Liver (tissue), 9 donors: ENCODE measurements around the gene FAM83G. TPM values are rescaled to one million over a fixed set of nuclear protein-coding genes. Genes with fewer than 3 reads are reported as not detected.
"Not testable (repeated sequence)": the region's sequence is repeated elsewhere in the genome, so short reads cannot be mapped to it uniquely, and the experiment has no call there.

Experiments
- DNase-seq: peaks from one replicate; pipeline ENCODE4 v3.0.0-alpha.2; 2017; ENCODE audit warnings: low spot score
- H3K27ac ChIP-seq, 2 donors: one replicate each; pipeline ENCODE4 v1.7.0; 2013; ENCODE audit warnings: inconsistent platforms in 2 of 2, low read length in 2 of 2, control low read depth in 1 of 2, low read depth in 1 of 2, mild to moderate bottlenecking in 1 of 2
- H3K27me3 ChIP-seq, 4 donors: one replicate each; pipeline versions ENCODE4 v1.6.1 to v1.7.0; 2013; ENCODE audit warnings: low read length in 3 of 4, inconsistent platforms in 1 of 4, mild to moderate bottlenecking in 1 of 4, moderate library complexity in 1 of 4; ENCODE audit not compliant: control insufficient read depth in 4 of 4, insufficient read depth in 4 of 4
- H3K36me3 ChIP-seq, 4 donors: one replicate each; pipeline versions ENCODE4 v1.6.1 to v1.7.0; 2013; ENCODE audit warnings: low read length in 3 of 4, mild to moderate bottlenecking in 3 of 4, low read depth in 1 of 4, moderate library complexity in 1 of 4; ENCODE audit not compliant: control insufficient read depth in 4 of 4, insufficient read depth in 3 of 4
- H3K4me1 ChIP-seq, 4 donors: one replicate each; pipeline versions ENCODE4 v1.6.1 to v1.7.0; 2013; ENCODE audit warnings: low read length in 3 of 4, mild to moderate bottlenecking in 3 of 4, moderate library complexity in 1 of 4; ENCODE audit not compliant: control insufficient read depth in 4 of 4, insufficient read depth in 4 of 4
- H3K4me3 ChIP-seq, 3 donors: one replicate each; pipeline versions ENCODE4 v1.6.1 to v1.7.0; 2013; ENCODE audit warnings: low read length in 3 of 3, control low read depth in 1 of 3, low read depth in 1 of 3, mild to moderate bottlenecking in 1 of 3
- H3K9ac ChIP-seq, 2 donors: one replicate each; pipeline ENCODE4 v1.7.0; 2013; ENCODE audit warnings: low read length in 2 of 2, mild to moderate bottlenecking in 2 of 2, moderate library complexity in 2 of 2, control low read depth in 1 of 2, low read depth in 1 of 2
- H3K9me3 ChIP-seq, 4 donors: one replicate each; pipeline versions ENCODE4 v1.6.1 to v1.7.0; 2013; ENCODE audit warnings: low read length in 3 of 4; ENCODE audit not compliant: control insufficient read depth in 4 of 4
- ATF3 ChIP-seq: IDR thresholded peaks from 2 replicates; pipeline ENCODE4 v1.6.1; 2016; ENCODE audit warnings: antibody characterized with exemption
- FOXA2 ChIP-seq: IDR thresholded peaks from 2 replicates; pipeline ENCODE4 v1.6.1; 2016; ENCODE audit warnings: antibody characterized with exemption
- GABPA ChIP-seq, 2 donors: IDR thresholded peaks in 1 of 2; conservative IDR thresholded peaks in 1 of 2; 2 replicates each; pipeline ENCODE4 v1.6.1; 2016; ENCODE audit warnings: antibody characterized with exemption in 2 of 2, mild to moderate bottlenecking in 1 of 2, moderate library complexity in 1 of 2
- HNF4A ChIP-seq, 2 donors: conservative IDR thresholded peaks; 2 replicates each; pipeline ENCODE4 v1.6.1; 2016; ENCODE audit warnings: antibody characterized with exemption in 2 of 2, mild to moderate bottlenecking in 2 of 2
- HNF4G ChIP-seq: IDR thresholded peaks from 2 replicates; pipeline ENCODE4 v1.6.1; 2016; ENCODE audit warnings: antibody characterized with exemption
- JUND ChIP-seq, 2 donors: IDR thresholded peaks; 2 replicates each; pipeline ENCODE4 v1.6.1; 2016; ENCODE audit warnings: antibody characterized with exemption in 2 of 2
- NR2F2 ChIP-seq: IDR thresholded peaks from 2 replicates; pipeline ENCODE4 v1.6.1; 2016; ENCODE audit warnings: antibody characterized with exemption
- RAD21 ChIP-seq, 2 donors: IDR thresholded peaks; 2 replicates each; pipeline ENCODE4 v1.6.1; 2016; ENCODE audit warnings: antibody characterized with exemption in 2 of 2, mild to moderate bottlenecking in 2 of 2
- RXRA ChIP-seq, 2 donors: IDR thresholded peaks; 2 replicates each; pipeline ENCODE4 v1.6.1; 2017 to 2018; ENCODE audit warnings: antibody characterized with exemption in 2 of 2, mild to moderate bottlenecking in 1 of 2
- SP1 ChIP-seq: IDR thresholded peaks from 2 replicates; pipeline ENCODE4 v1.6.1; 2018; ENCODE audit warnings: antibody characterized with exemption, mild to moderate bottlenecking
- TAF1 ChIP-seq: conservative IDR thresholded peaks from 2 replicates; pipeline ENCODE4 v1.6.1; 2016; ENCODE audit warnings: antibody characterized with exemption, mild to moderate bottlenecking
- YY1 ChIP-seq: IDR thresholded peaks from 2 replicates; pipeline ENCODE4 v1.6.1; 2016; ENCODE audit warnings: antibody characterized with exemption, mild to moderate bottlenecking
- ZBTB33 ChIP-seq: IDR thresholded peaks from 2 replicates; pipeline ENCODE4 v1.6.1; 2016; ENCODE audit warnings: antibody characterized with exemption
- WGBS: extraction: QIAGEN DNeasy Blood & Tissue Kit; methylation state at CpG from one replicate; pipeline ENCODE4 v1.1.7; 2013; 5-methylcytosine and 5-hydroxymethylcytosine counted together
- polyA plus RNA-seq, 2 donors: library from polyadenylated mRNA; stranded (reverse) in 1 of 2; unstranded in 1 of 2; fragments of 200-250 nt in 1 of 2; fragments of >200 nt in 1 of 2; fragmentation: Nextera tagmentation in 1 of 2; extraction: Ambion mirVana in 1 of 2; gene quantifications; one replicate each; pipeline versions ENCODE4 v1.2.1 to v1.2.3, GENCODE V29; 2013 to 2015
- total RNA-seq, 2 donors: library from RNA; depleted of rRNA; stranded (reverse); fragments of >200 nt; gene quantifications; one replicate each; pipeline ENCODE4 v1.2.3, GENCODE V29; 2014
- TF ChIP-seq, protein P1 (sequence below): IDR thresholded peaks from 2 replicates; pipeline ENCODE4 v1.6.1; 2016; ENCODE audit warnings: antibody characterized with exemption, mild to moderate bottlenecking
- TF ChIP-seq, protein P2 (sequence below): fragments of 150-350 bp; IDR thresholded peaks from 2 replicates; pipeline ENCODE4 v1.5.1; 2017; ENCODE audit warnings: improper control_type of control experiment, low read depth, low read length; ENCODE audit not compliant: missing input control
- TF ChIP-seq, protein P3 (sequence below): IDR thresholded peaks from 2 replicates; pipeline ENCODE4 v1.6.1; 2016; ENCODE audit warnings: antibody characterized with exemption
- donor health status: healthy.
- donor health status: healthy.
- donor health status: healthy.
- donor health status: healthy.
- donor health status: healthy.

Gene FAM83G
- total RNA-seq (10 to 100 TPM in 1 of 2 donors, 1 to 10 TPM in 1; 5.2 to 25.0 TPM), polyA plus RNA-seq (10 to 100 TPM in 1 of 2 donors, 1 to 10 TPM in 1; 5.3 to 17.6 TPM)

GRCh38 chr17:19004421-19005136, at the start of gene FAM83G:
FAM83G (minus strand) TSS chr17:19004764; CDS start chr17:19004041, 723 bp downstream.
- Histone ChIP-seq H3K36me3 (peaks cover 0 to under 1% (median 0%) of the 10 kb centered on the region in 4 donors), H3K4me1 (peaks cover 7 to 60% (median 46%) of the 10 kb centered on the region in 4 donors), H3K9ac (peak within 1 kb of the TSS; percentile 34 to 63), H3K9me3 (no peaks in the 10 kb centered on the region), H3K27ac (peak within 1 kb of the TSS; percentile 90 to 93), H3K27me3 (no peaks in the 10 kb centered on the region), H3K4me3 (peak within 1 kb of the TSS; percentile 71 to 86 (median 78))
- DNase-seq: peak; percentile 56
- WGBS: 3% methylated on average over 67 of the region's 67 CpGs
- TF ChIP-seq RXRA (IDR thresholded peaks at IDR 0.05) (peak in 1 of 2 donors; percentile 25), ATF3 (no peak), YY1 (no peak), NR2F2 (no peak), GABPA (IDR thresholded peaks at IDR 0.05 in 1 of 2, conservative IDR thresholded peaks at IDR 0.05 in 1 of 2) (peak in 1 of 2 donors; percentile 47), TAF1 (no peak), RAD21 (IDR thresholded peaks at IDR 0.05) (no peak), JUND (IDR thresholded peaks at IDR 0.05) (peak in 1 of 2 donors; percentile 47), SP1 (peak; percentile 15), HNF4A (conservative IDR thresholded peaks at IDR 0.05) (no peak), HNF4G (no peak), ZBTB33 (no peak), FOXA2 (no peak)
- TF ChIP-seq, protein P1, sequence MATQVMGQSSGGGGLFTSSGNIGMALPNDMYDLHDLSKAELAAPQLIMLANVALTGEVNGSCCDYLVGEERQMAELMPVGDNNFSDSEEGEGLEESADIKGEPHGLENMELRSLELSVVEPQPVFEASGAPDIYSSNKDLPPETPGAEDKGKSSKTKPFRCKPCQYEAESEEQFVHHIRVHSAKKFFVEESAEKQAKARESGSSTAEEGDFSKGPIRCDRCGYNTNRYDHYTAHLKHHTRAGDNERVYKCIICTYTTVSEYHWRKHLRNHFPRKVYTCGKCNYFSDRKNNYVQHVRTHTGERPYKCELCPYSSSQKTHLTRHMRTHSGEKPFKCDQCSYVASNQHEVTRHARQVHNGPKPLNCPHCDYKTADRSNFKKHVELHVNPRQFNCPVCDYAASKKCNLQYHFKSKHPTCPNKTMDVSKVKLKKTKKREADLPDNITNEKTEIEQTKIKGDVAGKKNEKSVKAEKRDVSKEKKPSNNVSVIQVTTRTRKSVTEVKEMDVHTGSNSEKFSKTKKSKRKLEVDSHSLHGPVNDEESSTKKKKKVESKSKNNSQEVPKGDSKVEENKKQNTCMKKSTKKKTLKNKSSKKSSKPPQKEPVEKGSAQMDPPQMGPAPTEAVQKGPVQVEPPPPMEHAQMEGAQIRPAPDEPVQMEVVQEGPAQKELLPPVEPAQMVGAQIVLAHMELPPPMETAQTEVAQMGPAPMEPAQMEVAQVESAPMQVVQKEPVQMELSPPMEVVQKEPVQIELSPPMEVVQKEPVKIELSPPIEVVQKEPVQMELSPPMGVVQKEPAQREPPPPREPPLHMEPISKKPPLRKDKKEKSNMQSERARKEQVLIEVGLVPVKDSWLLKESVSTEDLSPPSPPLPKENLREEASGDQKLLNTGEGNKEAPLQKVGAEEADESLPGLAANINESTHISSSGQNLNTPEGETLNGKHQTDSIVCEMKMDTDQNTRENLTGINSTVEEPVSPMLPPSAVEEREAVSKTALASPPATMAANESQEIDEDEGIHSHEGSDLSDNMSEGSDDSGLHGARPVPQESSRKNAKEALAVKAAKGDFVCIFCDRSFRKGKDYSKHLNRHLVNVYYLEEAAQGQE: no peak
- TF ChIP-seq, protein P2, sequence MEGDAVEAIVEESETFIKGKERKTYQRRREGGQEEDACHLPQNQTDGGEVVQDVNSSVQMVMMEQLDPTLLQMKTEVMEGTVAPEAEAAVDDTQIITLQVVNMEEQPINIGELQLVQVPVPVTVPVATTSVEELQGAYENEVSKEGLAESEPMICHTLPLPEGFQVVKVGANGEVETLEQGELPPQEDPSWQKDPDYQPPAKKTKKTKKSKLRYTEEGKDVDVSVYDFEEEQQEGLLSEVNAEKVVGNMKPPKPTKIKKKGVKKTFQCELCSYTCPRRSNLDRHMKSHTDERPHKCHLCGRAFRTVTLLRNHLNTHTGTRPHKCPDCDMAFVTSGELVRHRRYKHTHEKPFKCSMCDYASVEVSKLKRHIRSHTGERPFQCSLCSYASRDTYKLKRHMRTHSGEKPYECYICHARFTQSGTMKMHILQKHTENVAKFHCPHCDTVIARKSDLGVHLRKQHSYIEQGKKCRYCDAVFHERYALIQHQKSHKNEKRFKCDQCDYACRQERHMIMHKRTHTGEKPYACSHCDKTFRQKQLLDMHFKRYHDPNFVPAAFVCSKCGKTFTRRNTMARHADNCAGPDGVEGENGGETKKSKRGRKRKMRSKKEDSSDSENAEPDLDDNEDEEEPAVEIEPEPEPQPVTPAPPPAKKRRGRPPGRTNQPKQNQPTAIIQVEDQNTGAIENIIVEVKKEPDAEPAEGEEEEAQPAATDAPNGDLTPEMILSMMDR: no peak
- TF ChIP-seq, protein P3, sequence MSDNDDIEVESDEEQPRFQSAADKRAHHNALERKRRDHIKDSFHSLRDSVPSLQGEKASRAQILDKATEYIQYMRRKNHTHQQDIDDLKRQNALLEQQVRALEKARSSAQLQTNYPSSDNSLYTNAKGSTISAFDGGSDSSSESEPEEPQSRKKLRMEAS: no peak

GRCh38 chr17:19048826-19049225, 44.3 kb upstream of the FAM83G start:
- H3K36me3 ChIP-seq, H3K9ac ChIP-seq, DNase-seq, H3K4me1 ChIP-seq, H3K27ac ChIP-seq, H3K27me3 ChIP-seq, H3K9me3 ChIP-seq, H3K4me3 ChIP-seq: not testable (repeated sequence)
- 57% methylated on average over 4 of the region's 7 CpGs for WGBS

- not testable (repeated sequence) for H3K9me3 ChIP-seq, H3K27ac ChIP-seq, H3K27me3 ChIP-seq, H3K4me3 ChIP-seq, H3K9ac ChIP-seq, H3K36me3 ChIP-seq, H3K4me1 ChIP-seq, DNase-seq
- WGBS: 94% methylated on average over 5 of the region's 7 CpGs
Measured at GRCh38 chr17:19047510-19047909, 42.9 kb upstream of the FAM83G start.

GRCh38 chr17:19046782-19047375, 42.3 kb upstream of the FAM83G start, which contains the start of gene GRAP:
GRAP (minus strand) TSS chr17:19046957; CDS start chr17:19046926, 31 bp downstream.
- H3K36me3 ChIP-seq: not testable (repeated sequence)

More at GRCh38 chr17:19046782-19047375, 42.3 kb upstream of the FAM83G start, which contains the start of gene GRAP:
- not testable (repeated sequence) for H3K27ac ChIP-seq, H3K4me1 ChIP-seq, H3K4me3 ChIP-seq, H3K27me3 ChIP-seq, DNase-seq, H3K9me3 ChIP-seq, H3K9ac ChIP-seq
- WGBS: no CpG with 5 or more reads among the region's 12 CpGs
